HTR-8/SVneo (cell line): ENCODE results near the gene CHD1L.
A peak's percentile ranks its signal among the peaks of the same experiment; 100 is the strongest.
"Not testable (repeated sequence)": the region's sequence is repeated elsewhere in the genome, so short reads cannot be mapped to it uniquely, and the experiment has no call there.

Experiments
- DNase-seq: peaks from one replicate; pipeline ENCODE4 v3.0.0; 2011; ENCODE audit warnings: low spot score, mixed read lengths; ENCODE audit not compliant: insufficient read length
- FAIRE-seq: peaks from 2 replicates; lab custom pipeline; 2011; peaks lifted over from hg19 to GRCh38; lab: Jason Lieb, UNC

Gene CHD1L

GRCh38 chr1:147242449-147243227 is at the start of gene CHD1L:
Gene CHD1L, plus strand, starts transcription at chr1:147242684. Its CDS starts 20 bp downstream, at chr1:147242704.
- DNase-seq (peak; percentile 80), FAIRE-seq (no peak)

DNA sequence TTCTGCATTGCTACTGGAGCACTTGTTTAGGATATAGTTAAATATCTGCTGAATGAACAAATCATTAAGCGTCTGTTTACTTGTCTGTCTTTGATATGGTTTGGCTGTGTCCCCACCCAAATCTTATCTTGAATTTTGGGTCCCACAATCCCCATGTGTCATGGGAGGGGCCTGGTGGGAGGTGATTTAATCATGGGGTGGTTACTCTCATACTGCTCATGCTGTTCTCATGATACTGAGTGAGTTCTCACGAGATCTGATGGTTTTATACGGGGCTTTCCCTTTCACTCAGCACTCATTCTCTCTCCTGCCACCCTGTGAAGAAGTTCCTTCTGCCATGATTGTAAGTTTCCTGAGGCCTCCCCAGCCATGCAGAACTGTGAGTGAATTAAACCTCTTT is 45.2 kb upstream of the CHD1L start:
- not testable (repeated sequence) for DNase-seq, FAIRE-seq

DNA sequence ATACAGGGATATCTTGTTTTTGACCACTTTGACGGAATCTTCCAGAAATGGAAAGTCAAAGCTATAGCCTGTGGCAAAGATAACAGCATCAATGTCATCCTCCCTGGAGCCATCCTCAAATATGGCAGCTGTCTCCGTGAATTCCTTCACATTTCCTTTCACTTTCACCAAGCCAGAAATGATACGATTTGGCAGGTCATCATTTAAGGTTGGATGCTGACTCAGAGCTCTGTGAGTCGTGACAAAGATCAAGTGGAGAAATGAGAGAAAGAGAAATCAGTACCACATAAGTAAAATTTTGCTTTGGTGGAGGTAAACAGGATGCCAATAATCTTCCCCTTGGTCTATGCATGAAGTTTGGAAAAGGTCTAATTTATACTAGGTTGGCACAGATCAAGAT is 41.2 kb upstream of the CHD1L start:
- FAIRE-seq (no peak), DNase-seq (no peak)

GRCh38 chr1:147201786-147202185 is 40.7 kb upstream of the CHD1L start:
- FAIRE-seq: no peak
- no peak for DNase-seq

DNA sequence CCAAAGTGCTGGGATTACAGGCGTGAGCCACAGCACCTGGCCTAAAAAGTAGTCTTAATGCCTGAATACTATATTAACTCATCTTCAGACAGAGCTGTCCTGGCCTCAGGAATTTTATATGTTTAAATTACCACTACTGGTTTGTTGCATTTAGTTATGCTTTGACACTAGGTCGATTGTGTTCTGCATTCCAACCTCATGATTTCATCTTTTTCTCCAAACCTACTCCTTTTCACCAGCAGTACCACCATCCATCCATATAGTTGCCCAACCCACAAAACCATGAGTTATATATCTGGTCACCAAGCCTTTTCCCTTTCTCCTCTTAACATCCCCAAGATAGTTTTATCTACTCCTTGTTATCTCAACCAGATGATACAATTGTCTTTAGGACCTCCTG is 39.9 kb upstream of the CHD1L start:
- no peak for DNase-seq
- FAIRE-seq: no peak

- FAIRE-seq (no peak), DNase-seq (no peak)
Observed at GRCh38 chr1:147204080-147204479, 38.4 kb upstream of the CHD1L start.

DNA sequence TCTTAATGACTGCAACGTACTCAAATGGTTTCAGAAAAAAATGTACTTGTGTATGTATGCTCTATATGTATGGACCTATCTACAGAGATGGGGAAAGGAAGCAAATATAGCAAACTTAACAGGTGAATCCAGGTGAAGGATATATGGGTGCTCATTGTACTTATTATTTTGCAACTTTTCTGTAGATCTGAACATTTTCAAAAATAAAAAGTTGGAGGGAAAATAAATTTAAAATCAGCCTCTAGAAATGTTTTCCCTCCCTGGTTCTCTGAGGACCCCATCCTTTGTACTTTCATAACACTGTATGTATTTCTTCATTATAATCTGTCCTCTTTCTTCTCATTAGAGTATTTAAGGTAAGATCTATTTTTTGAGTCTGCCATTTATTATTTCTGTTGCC is 35.3 kb upstream of the CHD1L start:
- DNase-seq (no peak), FAIRE-seq (no peak)

DNA sequence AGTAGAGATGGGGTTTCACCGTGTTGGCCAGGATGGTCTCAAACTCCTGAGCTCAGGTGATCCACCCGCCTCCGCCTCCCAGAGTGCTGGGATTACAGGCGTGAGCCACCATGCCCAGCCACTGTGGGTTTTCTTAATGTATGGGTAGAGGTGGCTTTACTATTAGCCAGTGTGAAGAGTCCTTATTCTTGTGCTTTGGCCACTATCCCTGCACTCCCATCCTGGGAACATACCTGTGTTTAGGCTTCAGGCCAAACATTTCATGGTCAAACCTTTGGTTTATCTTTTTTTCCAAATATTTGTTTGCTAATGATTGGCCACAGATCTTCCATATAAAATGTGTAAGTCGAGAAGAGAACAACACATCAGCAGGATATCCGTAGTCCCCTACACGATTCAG is 33.9 kb upstream of the CHD1L start:
- FAIRE-seq (no peak), DNase-seq (no peak)

GRCh38 chr1:147209825-147210821 is 32.4 kb upstream of the CHD1L start:
- FAIRE-seq: no peak
- DNase-seq: no peak

DNA sequence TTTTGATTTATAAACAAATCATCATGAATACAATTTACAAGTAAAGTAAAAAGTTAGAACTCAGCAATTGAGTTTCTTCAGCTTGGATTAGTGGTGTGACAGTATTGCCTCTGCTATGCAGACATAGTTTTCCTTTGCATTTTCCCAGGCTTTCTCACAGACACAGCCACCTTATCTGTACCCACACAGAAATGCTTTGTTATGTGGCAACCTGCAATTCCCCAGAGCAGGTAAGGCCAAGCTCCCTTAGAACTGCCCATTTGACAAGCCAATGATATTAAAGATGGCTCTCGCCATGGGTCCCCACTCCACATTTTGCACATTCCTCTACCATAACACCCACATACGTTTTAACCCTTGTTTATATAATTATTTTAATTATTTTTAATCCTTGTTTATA is 31.5 kb upstream of the CHD1L start:
- FAIRE-seq (no peak), DNase-seq (no peak)

- FAIRE-seq: no peak
- no peak for DNase-seq
Observed at GRCh38 chr1:147211577-147211976, 30.9 kb upstream of the CHD1L start.

DNA sequence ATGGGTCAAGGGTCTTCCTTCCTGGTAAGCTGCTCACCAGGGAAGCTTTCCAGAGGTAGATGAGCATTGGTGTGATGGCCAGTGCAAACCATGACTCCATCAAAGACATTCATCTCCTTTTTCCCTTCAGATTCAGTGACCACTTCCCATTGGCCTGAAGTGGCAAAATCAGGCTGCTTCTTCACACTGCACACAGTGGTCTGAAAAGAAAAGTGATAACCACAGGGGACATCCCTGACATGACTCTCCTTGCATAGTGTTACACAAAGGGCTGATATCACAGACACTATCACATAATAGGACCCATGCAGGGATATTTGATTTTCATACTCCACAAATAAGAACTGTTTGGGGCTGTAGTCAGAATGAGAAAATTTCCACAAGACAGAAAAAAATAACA is 29.2 kb upstream of the CHD1L start:
- DNase-seq: no peak
- no peak for FAIRE-seq

DNA sequence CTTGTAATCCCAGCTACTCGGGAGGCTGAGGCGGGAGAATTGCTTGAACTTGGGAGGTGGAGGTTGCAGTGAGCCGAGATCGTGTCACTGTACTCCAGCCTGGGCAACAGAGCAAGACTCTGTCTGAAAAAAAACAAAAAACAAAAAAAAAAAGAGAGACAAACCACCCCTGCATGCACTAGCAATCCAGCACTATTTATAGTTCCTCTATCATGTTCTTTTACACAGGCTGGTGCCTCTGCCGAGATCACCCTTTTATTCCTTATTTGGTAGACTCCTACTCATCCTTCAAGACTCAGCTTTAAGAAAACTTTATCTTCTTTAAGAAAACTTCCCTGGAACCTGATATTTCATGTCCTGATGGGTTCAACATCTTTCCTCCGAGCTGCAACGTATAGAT is 28.2 kb upstream of the CHD1L start:
- FAIRE-seq: no peak
- no peak for DNase-seq

GRCh38 chr1:147214842-147215539 is 27.5 kb upstream of the CHD1L start:
- FAIRE-seq: no peak
- DNase-seq: no peak

DNA sequence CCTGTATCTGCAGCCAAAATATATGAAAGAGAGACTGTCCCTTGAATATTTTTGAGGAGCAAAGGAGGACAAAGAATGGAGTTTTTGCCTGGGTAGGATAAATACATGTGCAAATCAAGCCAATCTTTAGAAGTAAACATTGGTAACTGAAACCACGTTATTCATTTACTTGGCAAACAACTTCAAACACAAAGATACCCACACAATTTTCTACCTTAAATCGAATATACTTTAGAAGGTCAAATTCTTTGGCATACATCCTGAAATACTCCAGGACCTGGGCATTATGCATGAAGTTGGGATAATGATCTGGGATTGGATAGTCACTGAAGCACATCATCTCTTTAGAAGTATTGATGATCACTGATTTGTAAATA is 27.0 kb upstream of the CHD1L start:
- DNase-seq: no peak
- FAIRE-seq: no peak

DNA sequence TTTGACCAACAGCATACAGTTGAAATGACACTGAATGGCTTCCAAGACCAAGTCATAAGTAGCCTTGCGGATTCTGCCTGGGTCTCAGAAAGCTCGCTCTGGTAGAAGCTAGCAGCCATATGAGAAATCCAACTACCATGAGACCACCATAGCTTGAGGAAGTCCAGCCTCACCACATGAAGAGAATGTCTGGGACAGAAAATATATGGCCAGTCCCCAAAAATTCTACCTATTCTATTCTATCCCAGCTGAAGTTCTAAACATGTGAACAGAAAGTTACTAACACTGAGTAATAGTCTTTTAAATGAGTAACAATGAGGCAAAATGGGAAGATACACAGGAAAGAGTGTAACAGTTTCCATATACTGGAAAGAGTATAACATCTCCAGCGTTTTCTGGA is 26.4 kb upstream of the CHD1L start:
- FAIRE-seq: no peak
- DNase-seq: no peak

GRCh38 chr1:147217141-147217540 is 25.3 kb upstream of the CHD1L start:
- DNase-seq (no peak), FAIRE-seq (no peak)

DNA sequence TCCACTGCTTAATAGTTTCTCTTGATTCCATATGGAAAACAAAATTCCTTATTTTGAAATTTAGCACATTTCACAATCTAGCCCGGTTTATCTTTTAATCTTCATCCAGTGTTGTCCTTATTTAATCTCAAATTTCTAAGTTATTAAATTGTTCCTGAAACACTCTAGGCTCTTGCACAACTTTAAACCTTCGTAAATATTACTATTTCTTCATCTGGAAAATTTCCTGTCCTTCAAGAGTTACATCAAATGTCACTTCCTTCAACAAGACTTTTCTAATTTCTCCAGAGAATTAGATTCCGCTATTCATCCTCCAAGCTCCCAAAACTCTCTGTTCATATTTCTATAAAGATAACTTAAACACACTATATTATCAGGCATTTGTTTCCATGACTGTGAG is 23.9 kb upstream of the CHD1L start:
- no peak for DNase-seq
- FAIRE-seq: no peak

- DNase-seq (no peak), FAIRE-seq (no peak)
Observed at GRCh38 chr1:147223740-147224615, 18.5 kb upstream of the CHD1L start.
